ENCODE data around the gene KRTAP10-12. TPM values are rescaled to one million over a fixed set of nuclear protein-coding genes. Genes with fewer than 3 reads are reported as not detected.

KRTAP10-12 gene
- total RNA-seq, 1 donor: not detected

DNA sequence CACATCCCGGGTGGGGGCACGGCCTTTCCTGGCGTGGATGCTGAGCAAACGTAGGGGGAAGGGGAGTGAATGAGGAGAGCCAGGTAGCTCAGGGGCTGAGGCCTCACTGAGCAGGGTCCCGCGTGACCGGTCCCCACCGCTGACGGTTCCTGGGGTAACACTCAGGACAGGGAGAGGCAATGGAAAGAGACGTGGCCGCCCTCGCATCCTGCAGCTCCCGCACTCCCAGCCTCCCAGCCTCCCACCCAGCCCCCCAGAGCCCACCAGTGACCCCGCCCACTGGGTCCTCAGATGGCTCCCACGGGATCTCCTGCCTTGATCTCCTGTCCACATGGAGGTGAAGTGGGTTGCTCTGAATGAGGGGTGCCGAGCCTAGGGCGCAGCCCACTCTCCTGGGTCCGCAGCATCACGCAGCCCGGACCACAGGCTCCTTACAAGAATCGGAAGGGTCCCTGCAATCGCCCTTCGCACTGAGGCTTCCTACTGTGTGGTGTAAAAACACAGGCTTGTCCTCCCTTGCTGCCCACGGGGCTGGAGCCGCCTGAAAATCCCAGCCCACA, 12.0 kb downstream of the KRTAP10-12 start:
- no peak overlapping the region for H3K4me3 ChIP-seq (ENCODE audit: insufficient read depth, low read length)
- H3K9me3 ChIP-seq (ENCODE audit: low read depth, low read length): no peaks in the 10 kb centered on the region
- H3K36me3 ChIP-seq (ENCODE audit: insufficient read depth, low read length): no peaks in the 10 kb centered on the region
- H4K20me1 ChIP-seq (ENCODE audit: insufficient read depth, low read length): no peaks in the 10 kb centered on the region
- H3K27me3 ChIP-seq (ENCODE audit: insufficient read depth, low read length): peaks cover 80% of the 10 kb centered on the region
- no peak overlapping the region for H3K27ac ChIP-seq (ENCODE audit: low read depth, low read length)
- H3K79me2 ChIP-seq (ENCODE audit: insufficient read depth, low read length): no peaks in the 10 kb centered on the region
- TF ChIP-seq, protein P1, sequence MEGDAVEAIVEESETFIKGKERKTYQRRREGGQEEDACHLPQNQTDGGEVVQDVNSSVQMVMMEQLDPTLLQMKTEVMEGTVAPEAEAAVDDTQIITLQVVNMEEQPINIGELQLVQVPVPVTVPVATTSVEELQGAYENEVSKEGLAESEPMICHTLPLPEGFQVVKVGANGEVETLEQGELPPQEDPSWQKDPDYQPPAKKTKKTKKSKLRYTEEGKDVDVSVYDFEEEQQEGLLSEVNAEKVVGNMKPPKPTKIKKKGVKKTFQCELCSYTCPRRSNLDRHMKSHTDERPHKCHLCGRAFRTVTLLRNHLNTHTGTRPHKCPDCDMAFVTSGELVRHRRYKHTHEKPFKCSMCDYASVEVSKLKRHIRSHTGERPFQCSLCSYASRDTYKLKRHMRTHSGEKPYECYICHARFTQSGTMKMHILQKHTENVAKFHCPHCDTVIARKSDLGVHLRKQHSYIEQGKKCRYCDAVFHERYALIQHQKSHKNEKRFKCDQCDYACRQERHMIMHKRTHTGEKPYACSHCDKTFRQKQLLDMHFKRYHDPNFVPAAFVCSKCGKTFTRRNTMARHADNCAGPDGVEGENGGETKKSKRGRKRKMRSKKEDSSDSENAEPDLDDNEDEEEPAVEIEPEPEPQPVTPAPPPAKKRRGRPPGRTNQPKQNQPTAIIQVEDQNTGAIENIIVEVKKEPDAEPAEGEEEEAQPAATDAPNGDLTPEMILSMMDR (IDR thresholded peaks at IDR 0.05; ENCODE audit: extremely low read depth, low read depth, low read length): no peak
- no peaks in the 10 kb centered on the region for H3K4me1 ChIP-seq (ENCODE audit: insufficient read depth, low read length)
- H3K4me2 ChIP-seq (ENCODE audit: insufficient read depth, low read length): no peak overlapping the region
- no peak for DNase-seq (ENCODE audit: insufficient read length, low spot score, missing footprints)
- H2AFZ ChIP-seq (ENCODE audit: low read length): no peak overlapping the region

DNA sequence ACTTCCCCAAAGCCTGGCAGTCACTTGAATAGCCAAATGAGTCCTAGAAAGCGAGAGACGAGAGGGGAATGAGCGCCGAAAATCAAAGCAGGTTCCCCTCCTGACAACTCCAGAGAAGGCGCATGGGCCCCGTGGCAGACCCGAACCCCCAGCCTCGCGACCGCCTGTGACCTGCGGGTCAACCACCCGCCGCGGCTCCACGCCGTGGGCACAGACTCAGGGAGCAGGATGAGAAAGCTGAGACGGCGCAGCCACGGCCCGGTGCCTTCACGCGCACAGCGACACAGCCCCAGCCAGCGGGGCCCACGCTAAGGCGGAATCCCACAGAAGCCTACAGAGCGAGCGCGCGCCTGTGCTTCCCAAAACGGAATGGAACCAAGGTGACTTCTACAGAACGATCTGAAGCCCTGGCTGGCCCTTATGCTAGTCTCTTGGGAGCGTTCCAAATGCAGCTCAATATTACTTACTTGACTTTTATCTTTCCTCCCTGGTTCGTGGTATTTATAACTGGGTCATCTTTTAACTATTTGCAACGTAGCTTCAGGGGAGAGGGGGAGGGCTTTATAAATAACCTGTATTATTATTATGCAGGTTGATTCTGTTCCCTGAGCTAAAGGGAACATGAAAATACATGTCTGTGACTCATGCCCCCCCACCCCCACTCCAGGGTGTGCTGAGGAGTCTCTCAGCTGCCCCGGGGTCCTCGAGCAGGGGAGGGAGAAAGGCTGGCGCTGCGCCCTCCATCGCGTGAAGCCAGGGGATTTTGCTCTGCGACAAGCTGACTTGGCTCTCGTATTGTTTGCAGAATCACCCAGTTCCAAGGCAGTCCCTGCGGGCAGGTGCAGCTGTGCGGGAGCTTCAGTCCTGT, 12.7 kb downstream of the KRTAP10-12 start:
- H3K4me1 ChIP-seq (ENCODE audit: insufficient read depth, low read length): no peaks in the 10 kb centered on the region
- H4K20me1 ChIP-seq (ENCODE audit: insufficient read depth, low read length): no peaks in the 10 kb centered on the region
- H3K79me2 ChIP-seq (ENCODE audit: insufficient read depth, low read length): no peaks in the 10 kb centered on the region
- peak; percentile 73 for DNase-seq (ENCODE audit: insufficient read length, low spot score, missing footprints)
- no peak overlapping the region for H3K4me3 ChIP-seq (ENCODE audit: insufficient read depth, low read length)
- H2AFZ ChIP-seq (ENCODE audit: low read length): no peak overlapping the region
- no peaks in the 10 kb centered on the region for H3K36me3 ChIP-seq (ENCODE audit: insufficient read depth, low read length)
- H3K4me2 ChIP-seq (ENCODE audit: insufficient read depth, low read length): no peak overlapping the region
- no peaks in the 10 kb centered on the region for H3K9me3 ChIP-seq (ENCODE audit: low read depth, low read length)
- H3K27ac ChIP-seq (ENCODE audit: low read depth, low read length): no peak overlapping the region
- H3K27me3 ChIP-seq (ENCODE audit: insufficient read depth, low read length): peaks cover 77% of the 10 kb centered on the region
- TF ChIP-seq, protein P1 (IDR thresholded peaks at IDR 0.05; ENCODE audit: extremely low read depth, low read depth, low read length): no peak

DNA sequence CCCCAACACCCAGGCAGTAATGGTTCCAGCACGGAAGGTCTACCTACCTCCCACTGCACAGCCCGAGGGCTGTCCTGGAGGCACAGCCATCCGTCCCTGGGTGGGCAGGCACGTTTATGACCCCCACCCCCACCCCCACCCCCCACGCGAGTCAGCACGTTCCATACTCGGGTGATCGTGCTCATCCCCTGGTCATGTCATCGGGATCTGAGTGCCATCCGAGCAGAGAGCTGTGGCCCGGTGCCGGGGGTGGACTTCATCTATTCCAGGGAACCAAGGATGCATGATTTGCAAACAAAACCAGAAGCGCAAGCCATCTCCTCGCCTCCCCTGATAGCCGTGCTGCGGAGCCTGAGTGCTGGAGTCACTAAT, 13.3 kb downstream of the KRTAP10-12 start:
- no peak for DNase-seq (ENCODE audit: insufficient read length, low spot score, missing footprints)
- H3K27ac ChIP-seq (ENCODE audit: low read depth, low read length): no peak overlapping the region
- no peaks in the 10 kb centered on the region for H4K20me1 ChIP-seq (ENCODE audit: insufficient read depth, low read length)
- H2AFZ ChIP-seq (ENCODE audit: low read length): no peak overlapping the region
- H3K4me2 ChIP-seq (ENCODE audit: insufficient read depth, low read length): no peak overlapping the region
- H3K36me3 ChIP-seq (ENCODE audit: insufficient read depth, low read length): no peaks in the 10 kb centered on the region
- no peaks in the 10 kb centered on the region for H3K4me1 ChIP-seq (ENCODE audit: insufficient read depth, low read length)
- no peaks in the 10 kb centered on the region for H3K79me2 ChIP-seq (ENCODE audit: insufficient read depth, low read length)
- no peak overlapping the region for H3K4me3 ChIP-seq (ENCODE audit: insufficient read depth, low read length)
- peaks cover 80% of the 10 kb centered on the region for H3K27me3 ChIP-seq (ENCODE audit: insufficient read depth, low read length)
- TF ChIP-seq, protein P1 (IDR thresholded peaks at IDR 0.05; ENCODE audit: extremely low read depth, low read depth, low read length): no peak
- no peaks in the 10 kb centered on the region for H3K9me3 ChIP-seq (ENCODE audit: low read depth, low read length)

DNA sequence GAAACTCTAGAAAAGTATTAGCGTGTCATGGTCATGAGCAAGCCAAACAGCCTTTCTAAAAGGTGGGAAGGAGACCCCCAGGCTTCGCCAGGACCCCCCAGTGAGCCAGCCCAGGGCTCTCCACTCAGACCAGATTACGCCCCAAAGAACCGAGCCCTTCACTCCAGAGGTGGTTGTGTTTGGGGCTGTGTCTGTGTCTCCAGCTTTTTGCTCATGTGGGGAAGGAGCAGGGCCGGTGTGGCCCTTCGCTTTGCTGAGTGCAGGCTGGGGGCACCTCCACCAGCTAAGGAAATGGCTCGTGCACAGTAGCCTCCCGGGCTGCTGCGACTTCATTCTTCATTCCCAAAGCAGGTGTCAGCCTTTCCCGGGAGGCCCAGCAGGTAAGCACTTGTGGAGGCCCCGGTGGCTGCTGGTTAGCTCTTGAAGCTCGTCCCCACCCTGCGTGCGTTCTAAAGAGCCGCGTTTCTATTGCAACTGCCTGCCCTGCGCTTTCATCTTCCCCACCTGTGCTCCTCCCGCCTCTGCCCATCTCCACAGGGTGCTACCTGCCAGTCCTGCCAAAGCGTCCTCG, 13.9 kb downstream of the KRTAP10-12 start:
- Histone ChIP-seq H2AFZ (ENCODE audit: low read length) (no peak overlapping the region), H3K79me2 (ENCODE audit: insufficient read depth, low read length) (no peaks in the 10 kb centered on the region), H3K27ac (ENCODE audit: low read depth, low read length) (no peak overlapping the region), H4K20me1 (ENCODE audit: insufficient read depth, low read length) (no peaks in the 10 kb centered on the region), H3K4me3 (ENCODE audit: insufficient read depth, low read length) (no peak overlapping the region), H3K27me3 (ENCODE audit: insufficient read depth, low read length) (peaks cover 85% of the 10 kb centered on the region), H3K36me3 (ENCODE audit: insufficient read depth, low read length) (no peaks in the 10 kb centered on the region), H3K4me1 (ENCODE audit: insufficient read depth, low read length) (no peaks in the 10 kb centered on the region), H3K4me2 (ENCODE audit: insufficient read depth, low read length) (no peak overlapping the region), H3K9me3 (ENCODE audit: low read depth, low read length) (no peaks in the 10 kb centered on the region)
- TF ChIP-seq, protein P1 (IDR thresholded peaks at IDR 0.05; ENCODE audit: extremely low read depth, low read depth, low read length): no peak
- no peak for DNase-seq (ENCODE audit: insufficient read length, low spot score, missing footprints)
